OCI-LY1 (cell line): Measurements from ENCODE around the gene CD46.
"Not testable (repeated sequence)": the region's sequence is repeated elsewhere in the genome, so short reads cannot be mapped to it uniquely, and the experiment has no call there.

Experiments
- CTCF ChIP-seq: fragments of 200-600 bp; sonication (generic), shearing (Covaris generic); IDR thresholded peaks from 2 replicates; pipeline ENCODE4 v1.5.1; 2017; ENCODE audit warnings: mild to moderate bottlenecking, antibody characterized with exemption, low read length, moderate library complexity, mixed read lengths
- EZH2 ChIP-seq: fragments of 200-600 bp; sonication (generic), shearing (Covaris generic); IDR thresholded peaks from 2 replicates; pipeline ENCODE4 v1.8.0; 2017; ENCODE audit warnings: borderline replicate concordance, mixed run types, mild to moderate bottlenecking, antibody characterized with exemption, low read length, moderate library complexity, mixed read lengths

- TF ChIP-seq CTCF, EZH2: not testable (repeated sequence)
These were observed 43.9 kb upstream of the CD46 start for GRCh38 chr1:207708004-207708403.
